RPMI7951 (cell line): ENCODE results near the gene POTEM. TPM values are rescaled to one million over a fixed set of nuclear protein-coding genes. Genes with fewer than 3 reads are reported as not detected.
"Not testable (repeated sequence)": the region's sequence is repeated elsewhere in the genome, so short reads cannot be mapped to it uniquely, and the experiment has no call there.

Experiments
- DNase-seq: peaks from one replicate; pipeline ENCODE4 v3.0.0-alpha.2; 2012; ENCODE audit warnings: low read depth
- total RNA-seq: library from RNA; depleted of rRNA; stranded (reverse); fragments of >200 nt; shearing (Covaris generic); gene quantifications from 2 replicates; pipeline ENCODE4 v1.2.3, GENCODE V29; 2014; rRNA removed

POTEM gene
- total RNA-seq = 0.68 TPM in 1 of 2 replicates, not detected in the other

DNA sequence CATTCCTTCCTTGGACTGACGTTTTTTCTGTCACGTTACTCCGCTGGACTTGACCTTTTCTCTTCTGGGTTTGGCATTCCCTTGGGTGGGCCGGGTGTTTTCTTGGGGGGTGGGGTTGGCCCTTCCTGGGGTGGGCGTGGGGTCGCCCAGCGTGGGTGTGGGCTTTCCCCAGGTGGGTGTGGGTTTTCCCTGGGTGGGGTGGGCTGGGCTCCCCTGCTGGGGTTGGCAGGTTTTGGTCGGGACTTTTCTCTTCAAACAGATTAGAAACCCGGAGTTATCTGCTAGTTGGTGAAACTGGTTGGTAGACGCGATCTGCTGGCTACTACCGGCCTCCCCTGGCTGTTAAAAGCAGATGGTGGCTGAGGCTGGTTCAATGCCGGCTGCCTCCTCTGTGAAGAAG lies at the start of gene POTEM:
Gene POTEM, plus strand, starts transcription at position 301 of the 400 bp plus-strand sequence. Its CDS starts 52 bp downstream, at position 353.
- DNase-seq = not testable (repeated sequence)

DNA sequence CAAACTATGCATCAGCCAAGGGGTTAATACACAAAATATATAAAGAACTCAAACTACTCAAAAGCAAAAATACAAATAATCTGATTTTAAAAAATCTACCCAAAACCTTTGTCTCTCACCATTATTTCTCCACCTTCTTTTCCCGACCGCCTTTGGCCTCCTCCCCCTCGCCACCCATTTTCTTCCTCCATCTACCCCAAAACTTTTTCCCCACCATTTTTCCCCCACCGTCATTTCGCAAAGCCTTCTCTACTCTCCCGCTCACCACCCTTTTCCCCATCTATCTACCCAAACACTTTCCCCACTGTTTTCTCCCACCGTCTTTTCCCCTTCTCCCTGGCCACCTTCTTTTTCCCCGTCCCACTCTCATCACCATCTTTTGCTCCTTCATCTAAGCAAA lies 48.9 kb upstream of the POTEM start:
- not testable (repeated sequence) for DNase-seq

DNA sequence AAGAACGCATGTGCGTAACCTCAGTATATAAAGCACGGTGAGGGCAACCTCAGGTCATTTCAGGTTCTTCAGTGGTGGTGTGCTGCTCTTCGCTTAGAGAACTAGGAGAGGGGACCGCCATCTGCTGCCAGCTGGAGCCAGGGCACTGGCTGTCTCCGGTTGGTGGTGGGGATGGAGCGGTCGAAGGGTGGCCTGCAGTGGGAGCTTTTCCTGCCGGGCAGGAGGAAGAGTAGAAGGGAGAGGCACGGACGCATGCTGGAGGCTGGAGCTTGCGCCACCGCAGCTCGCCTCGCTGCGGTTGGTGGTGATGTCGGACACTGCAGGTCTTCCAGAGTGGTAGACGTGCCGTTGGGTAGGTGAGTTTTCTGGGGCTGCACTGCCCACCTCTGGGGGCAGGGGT lies 47.2 kb upstream of the POTEM start:
- DNase-seq = not testable (repeated sequence)

DNA sequence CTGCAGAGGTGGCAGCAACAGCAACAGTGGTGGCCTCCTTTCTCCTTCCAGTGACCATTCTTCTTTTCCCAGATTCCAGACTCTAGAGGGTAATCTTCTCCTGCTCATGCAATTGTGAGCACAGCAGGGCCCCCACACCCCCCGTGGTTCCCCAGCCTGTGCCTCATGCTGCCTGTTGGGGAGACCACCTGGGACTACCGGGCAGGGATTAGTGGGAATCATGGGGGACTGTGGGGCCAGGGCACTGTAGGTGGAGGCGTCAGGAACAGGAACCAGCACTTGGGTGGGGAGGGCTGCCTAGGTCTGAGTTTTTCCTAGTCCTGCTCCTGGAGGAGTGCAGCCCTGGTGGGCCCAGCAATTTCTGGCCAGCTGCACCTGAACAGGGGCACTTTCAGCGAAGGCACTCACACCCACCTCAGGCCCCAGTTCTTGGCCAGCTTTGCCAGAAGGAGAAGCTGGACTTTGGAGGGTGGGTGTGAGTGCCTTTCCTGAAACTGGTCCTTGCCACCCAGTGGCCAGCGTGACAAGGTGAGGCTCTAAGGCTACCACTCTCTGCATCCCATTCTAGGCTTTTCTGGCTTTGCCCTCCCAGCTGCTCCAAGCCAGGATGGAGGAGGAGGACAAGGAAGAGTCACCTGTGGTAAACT lies 46.1 kb upstream of the POTEM start:
- not testable (repeated sequence) for DNase-seq

DNA sequence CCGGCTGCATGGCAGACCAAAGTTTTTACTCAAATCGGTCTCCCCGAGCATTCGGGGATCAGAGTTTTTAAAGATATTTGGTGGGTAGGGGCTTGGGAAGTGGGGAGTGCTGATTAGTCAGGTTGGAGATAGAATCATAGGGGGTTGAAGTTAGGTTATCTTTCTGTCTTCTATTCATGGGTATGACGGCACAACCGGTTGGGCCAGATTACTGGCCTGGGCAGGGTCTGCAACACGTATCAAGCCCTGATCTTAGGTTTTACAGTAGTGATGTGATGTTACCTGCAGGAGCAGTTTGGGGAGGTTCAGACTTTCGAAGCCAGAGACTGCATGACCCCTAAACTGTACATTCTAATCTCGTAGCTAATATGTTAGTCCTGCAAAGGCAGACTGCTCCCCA lies 30.4 kb upstream of the POTEM start:
- not testable (repeated sequence) for DNase-seq

DNA sequence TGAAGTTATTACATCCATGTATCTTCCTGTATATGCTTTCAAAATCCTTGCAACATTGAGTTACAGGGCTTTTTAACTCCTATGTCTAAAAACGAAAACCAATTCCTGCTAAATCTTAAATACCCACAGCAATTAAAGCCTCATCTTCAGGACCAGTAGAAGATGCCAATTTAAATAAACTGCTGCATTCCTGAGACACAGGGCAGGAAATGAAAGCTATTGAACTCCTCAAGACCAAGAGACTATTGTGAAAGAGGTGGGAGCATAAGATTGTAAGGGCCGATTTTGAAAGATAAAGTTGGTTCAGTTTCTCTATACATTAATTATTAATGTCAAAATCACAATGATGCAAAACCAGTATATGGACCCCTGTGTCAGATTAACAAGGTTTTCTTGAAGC lies 28.5 kb upstream of the POTEM start:
- not testable (repeated sequence) for DNase-seq

DNA sequence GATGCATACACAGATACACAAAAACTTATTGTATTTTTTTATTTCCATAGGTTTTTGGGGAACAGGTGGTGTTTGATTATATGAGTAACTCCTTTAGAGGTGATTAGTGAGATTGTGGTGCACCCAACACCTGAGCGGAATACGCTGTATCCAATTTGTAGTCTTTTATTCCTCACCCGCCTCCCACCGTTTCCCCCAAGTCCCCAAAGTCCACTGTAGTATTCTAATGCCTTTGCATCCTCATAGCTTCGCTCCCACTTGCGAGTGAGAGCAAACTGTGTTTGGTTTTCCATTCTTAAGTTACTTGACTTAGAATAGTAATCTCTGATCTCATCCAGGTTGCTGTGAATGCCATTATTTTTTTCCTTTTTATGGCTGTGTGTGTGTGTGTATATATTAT lies 17.3 kb upstream of the POTEM start:
- not testable (repeated sequence) for DNase-seq

DNA sequence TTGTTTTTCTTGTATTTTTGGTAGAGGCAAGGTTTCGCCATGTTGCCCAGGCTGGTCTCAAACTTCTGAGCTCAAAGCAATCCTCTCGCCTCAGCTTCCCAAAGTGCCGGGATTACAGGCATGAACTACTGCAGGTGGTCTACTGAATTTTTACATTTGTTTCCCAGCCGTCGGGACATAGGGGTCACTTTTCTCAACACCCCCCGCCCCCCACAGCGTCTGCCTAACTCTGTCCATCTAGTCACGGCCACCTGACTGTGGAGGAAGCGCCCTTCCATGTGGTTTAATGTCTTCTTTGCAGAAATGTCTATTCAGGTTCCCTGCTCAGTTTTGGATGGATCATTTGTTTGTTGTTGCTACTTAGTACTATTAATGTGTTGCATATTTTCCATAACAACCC lies 14.1 kb upstream of the POTEM start:
- not testable (repeated sequence) for DNase-seq

DNA sequence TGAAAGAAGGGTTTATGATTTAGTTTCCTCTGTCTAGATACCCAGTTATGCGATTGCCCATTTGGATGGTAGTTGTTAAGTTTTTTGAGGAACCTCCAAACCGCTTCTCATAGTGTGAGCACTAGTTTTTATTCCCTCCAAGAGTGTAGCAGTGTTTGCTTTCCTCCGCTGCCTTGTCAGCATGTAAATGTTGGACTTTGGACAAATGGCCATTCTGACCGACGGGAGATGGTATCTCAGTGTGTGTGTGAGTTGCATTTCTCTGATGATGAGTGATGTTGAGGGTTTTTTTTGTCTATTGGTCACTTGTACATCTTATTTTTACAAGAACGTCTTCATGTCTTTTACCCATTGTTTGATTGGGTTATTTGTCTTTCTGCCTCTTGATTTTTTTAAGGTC lies 11.4 kb upstream of the POTEM start:
- not testable (repeated sequence) for DNase-seq

DNA sequence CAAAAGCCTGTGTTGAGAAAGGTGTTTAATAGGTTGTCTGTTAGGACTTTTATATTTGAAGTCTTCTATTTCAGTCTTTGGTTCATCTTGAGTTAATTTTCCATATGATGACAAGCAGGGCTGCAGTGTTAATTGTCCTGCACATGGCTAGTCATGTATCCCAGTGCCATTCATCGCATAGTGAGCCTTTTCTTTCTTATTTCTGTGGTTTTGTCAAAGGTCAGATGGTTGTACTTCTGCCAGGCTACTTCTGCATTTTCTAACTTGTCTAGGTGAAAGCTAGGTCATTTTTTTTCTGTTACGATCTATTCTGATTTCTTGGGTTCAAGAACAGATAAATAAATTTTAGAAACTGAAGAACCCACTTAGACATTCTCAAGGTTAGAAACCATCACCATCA lies 5.7 kb upstream of the POTEM start:
- DNase-seq = not testable (repeated sequence)

DNA sequence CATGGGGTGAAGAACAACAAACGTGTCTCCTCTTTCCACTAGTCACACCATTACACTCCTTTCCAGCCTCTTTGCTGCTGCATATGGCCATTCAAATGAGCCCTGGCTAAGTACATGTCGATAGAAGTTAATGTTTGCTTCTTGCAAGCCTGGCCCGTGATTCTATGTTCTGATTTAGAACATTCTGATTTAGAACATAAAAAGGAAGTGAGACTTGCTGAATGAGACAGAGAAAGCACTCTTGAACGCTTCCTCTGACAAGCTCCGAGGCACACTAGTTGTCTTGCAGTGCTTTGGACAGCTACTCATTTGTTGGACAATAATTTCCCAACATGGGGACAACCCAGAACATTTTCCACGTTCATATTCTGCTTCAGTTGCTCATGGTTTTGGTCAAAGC lies 5.1 kb upstream of the POTEM start:
- DNase-seq = not testable (repeated sequence)

DNA sequence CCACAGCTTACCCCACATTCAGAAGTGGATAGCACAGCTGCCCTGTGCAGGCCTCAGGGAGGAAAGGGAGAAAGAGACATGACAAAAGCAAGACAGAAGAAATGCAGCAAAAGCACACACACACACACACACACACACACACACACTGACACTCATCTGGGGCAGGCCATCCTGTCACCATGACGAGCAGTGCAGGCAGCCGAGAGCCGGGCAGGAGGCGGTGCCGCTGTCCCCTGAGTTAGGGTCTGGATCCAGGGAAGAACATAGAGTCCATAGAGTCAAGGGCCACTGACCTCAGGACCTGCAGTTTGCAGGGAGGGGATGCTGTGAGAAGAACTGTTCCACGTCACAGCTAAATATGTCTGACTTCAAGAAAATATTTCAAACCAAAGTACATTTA lies 4.0 kb upstream of the POTEM start:
- not testable (repeated sequence) for DNase-seq

DNA sequence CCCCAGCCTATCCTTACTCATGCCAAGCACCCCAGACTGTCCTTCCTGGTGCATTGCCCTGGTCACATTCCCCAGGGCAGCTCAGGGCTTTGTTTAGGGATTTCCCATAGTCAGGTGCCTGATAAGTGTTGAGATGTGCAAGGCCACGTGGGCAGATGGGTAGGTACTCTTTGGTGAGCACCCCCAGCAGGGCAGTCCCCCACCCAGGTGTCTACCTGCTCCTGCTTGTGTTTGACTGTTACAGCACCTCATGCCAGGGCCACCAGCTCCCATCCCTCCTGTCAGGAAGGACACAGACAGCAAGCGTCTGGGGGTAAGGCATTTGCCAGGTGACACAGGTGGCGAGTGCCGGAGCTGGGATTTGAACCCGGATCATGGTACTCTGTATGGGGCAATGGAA lies 2.4 kb upstream of the POTEM start:
- not testable (repeated sequence) for DNase-seq

DNA sequence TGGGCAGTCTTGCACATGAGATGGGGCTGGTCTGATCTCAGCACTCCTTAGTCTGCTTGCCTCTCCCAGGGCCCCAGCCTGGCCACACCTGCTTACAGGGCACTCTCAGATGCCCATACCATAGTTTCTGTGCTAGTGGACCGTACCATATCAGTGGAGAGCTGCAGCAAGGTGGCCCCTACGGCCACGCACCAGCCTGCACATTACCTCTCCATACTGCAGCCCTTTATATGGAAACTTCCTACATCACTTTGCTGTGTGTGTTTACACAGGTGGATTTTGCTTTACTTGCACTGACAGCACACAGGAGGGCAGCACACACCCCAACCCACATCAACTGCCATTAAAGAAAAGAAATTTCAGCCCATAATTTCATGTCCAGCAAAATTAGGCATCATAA lies 35.3 kb downstream of the POTEM start:
- DNase-seq = not testable (repeated sequence)

DNA sequence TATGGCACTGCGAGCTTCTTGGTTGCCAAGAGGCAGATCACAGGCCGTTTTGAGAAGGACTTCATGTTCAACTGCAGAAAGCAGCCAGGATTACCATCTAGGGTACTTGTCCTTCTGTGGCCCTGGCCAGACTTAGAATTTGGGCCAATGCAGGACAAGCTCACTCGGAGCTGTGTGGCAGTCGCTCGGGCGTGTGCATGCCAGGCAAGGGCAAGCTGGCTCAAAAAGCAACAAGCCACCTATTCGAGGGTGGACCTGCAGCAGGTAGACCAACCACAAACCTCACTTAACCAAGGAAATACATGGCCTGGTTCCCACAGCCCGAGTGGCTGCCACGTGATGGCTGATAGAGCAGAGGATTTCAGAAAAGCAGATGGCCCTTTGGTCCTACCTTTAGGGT lies 39.3 kb downstream of the POTEM start:
- not testable (repeated sequence) for DNase-seq

DNA sequence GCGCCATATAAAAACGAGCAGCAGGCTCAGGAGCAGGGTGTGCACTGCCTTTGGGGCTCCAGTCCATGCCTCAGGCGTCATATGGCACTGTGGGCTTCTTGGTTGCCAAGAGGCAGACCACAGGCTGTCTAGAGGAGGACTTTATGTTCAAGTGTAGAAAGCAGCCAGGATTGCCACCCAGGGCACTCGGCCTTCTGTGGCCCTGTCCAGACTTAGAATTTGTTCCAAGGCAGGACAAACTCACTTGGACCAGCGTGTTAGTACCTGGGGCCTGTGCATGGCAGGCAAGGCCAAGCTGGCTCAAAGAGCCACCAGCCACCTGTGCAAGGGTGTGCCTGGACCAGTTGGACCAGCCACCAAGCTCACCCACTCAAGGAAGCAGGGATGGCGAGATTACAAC lies 40.4 kb downstream of the POTEM start:
- not testable (repeated sequence) for DNase-seq

DNA sequence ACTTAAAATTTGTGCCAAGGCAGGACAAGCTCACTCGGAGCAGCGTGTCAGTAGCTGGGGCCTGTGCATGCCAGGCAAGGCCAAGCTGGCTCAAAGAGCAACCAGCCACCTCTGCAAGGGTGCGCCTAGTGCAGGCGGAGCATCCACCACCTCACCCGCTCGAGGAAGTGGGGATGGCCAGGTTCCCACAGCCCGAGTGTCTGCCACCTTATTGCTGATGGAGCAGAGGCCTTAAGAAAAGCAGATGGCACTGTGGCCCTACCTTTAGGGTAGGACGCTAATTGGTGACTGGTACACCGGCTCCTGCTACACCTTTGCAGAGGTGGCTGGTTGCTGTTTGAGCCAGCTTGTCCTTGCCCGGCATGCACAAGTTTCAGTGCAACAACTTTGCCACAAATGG lies 43.8 kb downstream of the POTEM start:
- not testable (repeated sequence) for DNase-seq

DNA sequence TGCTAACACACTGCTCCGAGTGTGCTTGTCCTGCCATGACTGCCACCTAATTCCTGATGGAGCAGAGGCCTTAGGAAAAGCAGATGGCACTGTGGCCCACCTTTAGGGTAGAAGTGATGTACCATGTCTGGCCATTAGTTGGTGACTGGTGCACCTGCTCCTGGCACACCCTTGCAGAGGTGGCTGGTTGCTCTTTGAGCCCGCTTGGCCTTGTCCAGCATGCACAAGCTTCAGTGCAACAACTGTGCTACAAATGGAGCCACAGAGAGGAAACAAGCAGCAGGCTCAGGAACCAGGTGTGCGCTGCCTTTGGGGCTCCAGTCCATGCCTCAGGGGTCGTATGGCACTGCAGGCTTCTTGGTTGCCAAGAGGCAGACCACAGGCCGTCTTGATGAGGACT lies 44.5 kb downstream of the POTEM start:
- not testable (repeated sequence) for DNase-seq

DNA sequence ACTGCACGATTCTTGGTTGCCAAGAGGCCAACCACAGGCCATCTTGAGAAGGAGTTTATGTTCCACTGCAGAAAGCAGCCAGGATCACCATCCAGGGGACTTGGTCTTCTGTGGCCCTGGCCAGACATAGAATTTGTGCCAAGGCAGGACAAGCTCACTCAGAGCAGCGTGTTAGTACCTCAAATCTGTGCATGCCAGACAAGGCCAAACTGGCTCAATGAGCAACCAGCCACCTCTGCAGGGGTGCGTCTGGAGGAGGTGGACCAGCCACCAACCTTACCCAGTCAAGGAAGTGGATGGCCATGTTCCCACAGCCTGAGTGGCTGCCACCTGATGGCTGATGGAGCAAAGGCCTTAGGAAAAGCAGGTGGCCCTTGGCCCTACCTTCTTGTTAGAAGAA lies 48.0 kb downstream of the POTEM start:
- not testable (repeated sequence) for DNase-seq

DNA sequence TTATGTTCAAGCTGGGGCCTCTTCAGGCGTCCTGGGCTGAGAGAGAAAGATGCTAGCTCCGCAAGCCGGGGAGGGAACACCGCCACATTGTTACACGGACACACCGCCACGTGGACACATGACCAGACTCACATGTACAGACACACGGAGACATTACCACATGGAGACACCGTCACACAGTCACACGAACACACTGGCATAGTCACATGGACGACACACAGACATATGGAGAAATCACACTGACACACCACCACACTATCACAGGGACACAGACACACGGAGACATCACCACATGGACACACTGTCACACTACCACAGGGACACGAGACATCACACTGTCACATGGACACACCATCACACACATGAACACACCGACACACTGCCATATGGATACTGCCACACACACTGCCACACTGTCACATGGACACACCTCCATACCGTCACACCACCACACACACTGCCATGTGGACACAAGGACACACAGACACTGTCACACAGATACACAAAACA lies 57.9 kb downstream of the POTEM start:
- DNase-seq = not testable (repeated sequence)

DNA sequence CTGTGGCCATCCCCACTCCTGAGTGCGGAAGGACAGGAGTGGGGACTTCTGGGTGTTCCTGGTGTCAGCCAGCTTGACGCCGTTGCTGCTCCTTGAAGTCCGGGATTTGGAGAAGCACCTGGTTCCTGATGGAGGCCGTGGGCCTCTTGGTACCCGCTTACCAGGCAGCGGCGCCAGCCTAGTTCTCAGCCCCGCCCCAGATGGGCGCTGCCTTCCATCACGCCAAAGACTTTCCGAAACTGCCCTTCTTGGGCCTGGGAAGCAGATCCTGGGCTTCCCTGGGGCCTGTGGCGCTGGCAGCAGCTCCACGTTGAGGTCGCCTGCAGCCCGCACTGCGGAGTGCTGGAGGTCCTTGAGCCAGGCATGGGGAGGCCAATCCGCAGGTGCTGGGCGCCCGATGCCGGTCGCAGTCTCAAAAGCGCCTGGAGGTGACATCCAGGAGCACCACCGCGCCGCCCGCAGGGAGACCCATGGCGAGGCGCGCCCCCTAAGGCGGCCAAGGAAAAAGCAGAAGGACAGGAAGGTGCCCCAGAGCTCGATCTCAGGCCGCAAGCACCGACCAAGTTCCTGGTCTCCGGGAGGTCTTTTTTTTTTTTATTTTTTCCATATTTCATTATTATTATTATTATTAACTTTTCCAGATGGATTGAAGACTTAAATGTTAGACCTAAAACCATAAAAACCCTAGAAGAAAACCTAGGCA lies 59.6 kb downstream of the POTEM start:
- not testable (repeated sequence) for DNase-seq

DNA sequence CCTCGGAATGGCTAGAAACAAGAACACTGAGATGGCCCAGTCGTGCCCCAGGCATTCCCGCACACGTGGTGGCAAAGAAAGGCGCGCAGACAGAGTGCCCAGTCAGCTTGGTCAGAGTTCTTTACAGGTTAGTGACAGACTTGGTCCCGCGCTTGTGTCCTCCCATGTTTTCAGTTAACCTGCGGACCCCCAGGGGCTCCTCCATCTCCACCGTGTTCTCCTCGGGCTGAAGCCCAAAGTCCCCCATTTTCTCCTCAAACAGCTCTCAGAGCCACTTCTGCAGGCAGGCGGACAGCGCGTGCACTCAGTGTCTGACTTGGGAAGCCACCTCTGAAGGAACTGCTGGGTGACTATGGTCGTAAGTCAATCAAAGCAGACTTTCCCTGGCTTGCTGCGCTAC lies 60.7 kb downstream of the POTEM start:
- DNase-seq = not testable (repeated sequence)

DNA sequence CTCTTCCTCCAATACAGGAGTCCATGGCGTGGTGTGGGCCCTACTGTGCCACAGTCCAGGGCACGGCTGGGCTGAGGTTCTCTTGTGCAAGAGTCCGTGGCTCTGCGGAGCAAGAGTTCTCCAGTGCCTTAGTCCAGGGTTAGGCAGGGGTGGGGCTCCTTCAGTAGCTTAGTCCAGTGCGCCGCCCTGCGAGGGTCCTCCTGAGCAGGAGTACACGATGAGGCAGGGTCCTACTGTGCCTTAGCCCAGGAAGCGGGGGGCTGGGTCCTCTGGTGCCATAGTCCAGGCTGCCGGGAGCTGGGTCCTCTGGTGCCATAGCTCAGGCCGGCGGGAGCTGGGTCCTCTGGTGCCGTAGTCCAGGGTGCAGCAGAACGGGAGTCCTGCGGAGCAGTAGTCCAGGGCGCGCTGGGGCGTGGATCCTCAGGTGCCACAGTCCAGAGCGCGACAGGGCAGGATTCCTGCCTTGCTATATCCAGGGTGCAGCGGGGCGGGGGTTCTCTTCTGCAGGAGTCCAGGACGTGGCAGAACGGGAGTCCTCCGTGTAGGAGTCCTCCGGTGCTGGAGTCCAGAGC lies 69.7 kb downstream of the POTEM start:
- DNase-seq = not testable (repeated sequence)
